ENCODE data around the gene IL6R.

DNA sequence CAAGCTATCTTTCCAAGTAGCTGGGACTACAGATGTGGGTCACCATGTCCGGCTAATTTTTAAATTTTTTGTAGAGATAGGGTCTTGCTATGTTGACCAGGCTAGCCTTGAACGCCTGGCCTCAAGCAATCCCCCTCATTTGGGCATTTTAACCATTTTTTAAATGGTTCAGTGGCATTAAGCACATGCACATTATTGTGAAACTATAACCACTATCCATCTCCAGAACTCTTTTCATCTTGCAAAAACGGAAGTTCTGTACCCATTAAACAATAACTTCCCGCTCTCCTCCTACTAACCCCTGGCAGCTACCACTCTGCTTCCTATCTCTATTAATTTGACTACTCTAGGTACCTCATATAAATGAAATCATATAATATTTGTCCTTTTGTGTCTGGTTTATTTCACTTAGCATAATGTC is 4.8 kb upstream of the IL6R start:
- TF ChIP-seq, protein P1, sequence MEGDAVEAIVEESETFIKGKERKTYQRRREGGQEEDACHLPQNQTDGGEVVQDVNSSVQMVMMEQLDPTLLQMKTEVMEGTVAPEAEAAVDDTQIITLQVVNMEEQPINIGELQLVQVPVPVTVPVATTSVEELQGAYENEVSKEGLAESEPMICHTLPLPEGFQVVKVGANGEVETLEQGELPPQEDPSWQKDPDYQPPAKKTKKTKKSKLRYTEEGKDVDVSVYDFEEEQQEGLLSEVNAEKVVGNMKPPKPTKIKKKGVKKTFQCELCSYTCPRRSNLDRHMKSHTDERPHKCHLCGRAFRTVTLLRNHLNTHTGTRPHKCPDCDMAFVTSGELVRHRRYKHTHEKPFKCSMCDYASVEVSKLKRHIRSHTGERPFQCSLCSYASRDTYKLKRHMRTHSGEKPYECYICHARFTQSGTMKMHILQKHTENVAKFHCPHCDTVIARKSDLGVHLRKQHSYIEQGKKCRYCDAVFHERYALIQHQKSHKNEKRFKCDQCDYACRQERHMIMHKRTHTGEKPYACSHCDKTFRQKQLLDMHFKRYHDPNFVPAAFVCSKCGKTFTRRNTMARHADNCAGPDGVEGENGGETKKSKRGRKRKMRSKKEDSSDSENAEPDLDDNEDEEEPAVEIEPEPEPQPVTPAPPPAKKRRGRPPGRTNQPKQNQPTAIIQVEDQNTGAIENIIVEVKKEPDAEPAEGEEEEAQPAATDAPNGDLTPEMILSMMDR (IDR thresholded peaks at IDR 0.05) = no peak
- TF ChIP-seq EP300 (IDR thresholded peaks at IDR 0.05) (peak in 1 of 2 donors; percentile 15), POLR2A (IDR thresholded peaks at IDR 0.05) (no peak)
